ENCODE measurements around the gene IL17D. TPM values are rescaled to one million over a fixed set of nuclear protein-coding genes. Genes with fewer than 3 reads are reported as not detected.

Gene IL17D
- under 1 TPM; 0.66 to 0.78 TPM for total RNA-seq

GRCh38 chr13:20702915-20703779, at the start of gene IL17D:
Gene IL17D (plus strand): TSS chr13:20703699. CDS start chr13:20704002, 303 bp downstream.
- WGBS, 2 donors: 0 to 1% methylated on average over 20 to 72 of the region's 94 CpGs
- intact Hi-C loops (cut with DNase I): no loop called here
- peak; percentile 25 for ATAC-seq
- Histone ChIP-seq H3K27me3 (no peaks in the 10 kb centered on the region), H3K36me3 (replicated peaks in 1 of 2; ENCODE audit: insufficient read depth in 1 of 2, low read depth in 2 of 2) (no peaks in the 10 kb centered on the region), H3K27ac (peak within 1 kb of the TSS in 3 of 4 donors; percentile 39 to 60 (median 55)), H3K4me3 (peak within 1 kb of the TSS; percentile 47 to 69), H3K9me3 (no peaks in the 10 kb centered on the region), H3K4me1 (peaks cover 20% of the 10 kb centered on the region)
- peak in 1 of 3 donors; percentile 14 for TF ChIP-seq POLR2A (IDR thresholded peaks at IDR 0.05)
- no peak for TF ChIP-seq CTCF (IDR thresholded peaks at IDR 0.05)
- DNase-seq: peak; percentile 20 to 36 (median 32)

GRCh38 chr13:20654156-20654555, 49.3 kb upstream of the IL17D start:
- no peaks in the 10 kb centered on the region for H3K36me3 ChIP-seq (replicated peaks in 1 of 2; ENCODE audit: insufficient read depth in 1 of 2, low read depth in 2 of 2)
- H3K9me3 ChIP-seq: no peaks in the 10 kb centered on the region
- intact Hi-C loops (cut with DNase I): no loop called here
- no peak overlapping the region for H3K4me3 ChIP-seq
- DNase-seq: no peak
- no peak overlapping the region for H3K27ac ChIP-seq
- TF ChIP-seq POLR2A (IDR thresholded peaks at IDR 0.05) (no peak), CTCF (IDR thresholded peaks at IDR 0.05) (no peak)
- H3K4me1 ChIP-seq: no peaks in the 10 kb centered on the region
- no peaks in the 10 kb centered on the region for H3K27me3 ChIP-seq
- 81 to 93% methylated on average over 1 of the region's 1 CpG for WGBS, 2 donors
- no peak for ATAC-seq

- 66 to 69% methylated on average over 5 of the region's 5 CpGs for WGBS, 2 donors
- intact Hi-C loops (cut with DNase I): no loop called here
- ATAC-seq (no peak), DNase-seq (no peak)
- TF ChIP-seq POLR2A (IDR thresholded peaks at IDR 0.05): no peak
- no peak for TF ChIP-seq CTCF (IDR thresholded peaks at IDR 0.05)
- Histone ChIP-seq H3K4me3 (no peak overlapping the region), H3K27ac (no peak overlapping the region), H3K36me3 (replicated peaks in 1 of 2; ENCODE audit: insufficient read depth in 1 of 2, low read depth in 2 of 2) (peaks cover 0 to 5% of the 10 kb centered on the region in 2 donors), H3K27me3 (no peaks in the 10 kb centered on the region), H3K4me1 (no peaks in the 10 kb centered on the region), H3K9me3 (no peaks in the 10 kb centered on the region)
These were observed 45.0 kb upstream of the IL17D start for GRCh38 chr13:20658451-20659040.

- Histone ChIP-seq H3K27ac (no peak overlapping the region), H3K4me1 (no peaks in the 10 kb centered on the region), H3K36me3 (replicated peaks in 1 of 2; ENCODE audit: insufficient read depth in 1 of 2, low read depth in 2 of 2) (peaks cover 0 to 5% of the 10 kb centered on the region in 2 donors), H3K9me3 (no peaks in the 10 kb centered on the region), H3K27me3 (no peaks in the 10 kb centered on the region), H3K4me3 (no peak overlapping the region)
- ATAC-seq (no peak), DNase-seq (no peak)
- intact Hi-C loops (cut with DNase I): no loop called here
- TF ChIP-seq CTCF (IDR thresholded peaks at IDR 0.05): no peak
- no peak for TF ChIP-seq POLR2A (IDR thresholded peaks at IDR 0.05)
These were observed 39.1 kb upstream of the IL17D start for GRCh38 chr13:20664351-20664750.

Data from body of pancreas (tissue), 4 donors.